Measurements from ENCODE around the gene BRD4.

BRD4 gene

GRCh38 chr19:15194938-15195337 lies 137.4 kb downstream of the BRD4 start:
- no peak for DNase-seq (ENCODE audit: low read depth)

GRCh38 chr19:15191982-15192381 lies 140.4 kb downstream of the BRD4 start:
- DNase-seq (ENCODE audit: low read depth) = no peak

- no peak for DNase-seq (ENCODE audit: low read depth)
Measured at GRCh38 chr19:15191514-15191913, 140.8 kb downstream of the BRD4 start.

GRCh38 chr19:15188851-15189250 lies 143.5 kb downstream of the BRD4 start:
- DNase-seq (ENCODE audit: low read depth) = no peak

- no peak for DNase-seq (ENCODE audit: low read depth)
Measured at GRCh38 chr19:15187026-15188007, 145.0 kb downstream of the BRD4 start.
